CD4-positive, alpha-beta T cell (primary cell): ENCODE results near the gene DAND5. TPM values are rescaled to one million over a fixed set of nuclear protein-coding genes. Genes with fewer than 3 reads are reported as not detected.

Experiments used
- ATAC-seq: fragments of 200-7000 bp; cut with Tn5 transposase; one replicate; pipeline ENCODE4 v1.10.0; 2022; ENCODE audit warnings: mild to moderate bottlenecking; ENCODE audit not compliant: poor library complexity
- CTCF ChIA-PET: fragments of 350-600 bp; sonication (Branson Sonifier 250); formaldehyde crosslinking; loops from one replicate; lab custom pipeline; 2021; ENCODE audit warnings: antibody characterized with exemption, inconsistent platforms; lab: Charles Lee
- POLR2A ChIA-PET: fragments of 350-600 bp; sonication (Branson Sonifier 250); formaldehyde crosslinking; loops from one replicate; lab custom pipeline; 2021; ENCODE audit warnings: antibody characterized with exemption, inconsistent platforms; lab: Charles Lee
- DNase-seq, 14 experiments: peaks; one replicate each; pipeline ENCODE4 v3.0.0-alpha.2; 2013 to 2020; ENCODE audit warnings: mixed read lengths in 2 of 14
- H3K27ac ChIP-seq, 2 donors: one replicate each; pipeline versions ENCODE4 v1.5.1 to v1.7.0; 2013; ENCODE audit warnings: low read length in 2 of 2, low read depth in 1 of 2, mild to moderate bottlenecking in 1 of 2
- H3K27me3 ChIP-seq, 2 experiments: 1 replicate in 1 of 2; 2 replicates in 1 of 2; pipeline versions ENCODE4 v1.6.1 to v1.7.0; 2013; ENCODE audit warnings: low read length in 2 of 2, control low read depth in 1 of 2, mild to moderate bottlenecking in 1 of 2, moderate library complexity in 1 of 2; ENCODE audit not compliant: insufficient read depth in 2 of 2, control insufficient read depth in 1 of 2
- H3K36me3 ChIP-seq: one replicate; pipeline ENCODE4 v1.6.1; 2013; ENCODE audit warnings: low read length, control low read depth; ENCODE audit not compliant: insufficient read depth
- H3K4me1 ChIP-seq: one replicate; pipeline ENCODE4 v1.6.1; 2013; ENCODE audit warnings: low read length, control low read depth; ENCODE audit not compliant: insufficient read depth
- H3K4me3 ChIP-seq: one replicate; pipeline ENCODE4 v1.5.1; 2013; ENCODE audit warnings: mild to moderate bottlenecking, low read length, moderate library complexity
- H3K9me3 ChIP-seq, 2 experiments: 1 replicate in 1 of 2; 2 replicates in 1 of 2; pipeline versions ENCODE4 v1.6.1 to v1.7.0; 2013; ENCODE audit warnings: low read length in 2 of 2, mild to moderate bottlenecking in 2 of 2, control low read depth in 1 of 2, moderate library complexity in 1 of 2; ENCODE audit not compliant: control insufficient read depth in 1 of 2, insufficient read depth in 1 of 2
- H3K27ac Mint-ChIP-seq: one replicate; pipeline ENCODE4 v1.8.0; 2020; ENCODE audit warnings: mixed read lengths
- H3K27me3 Mint-ChIP-seq: one replicate; pipeline ENCODE4 v1.8.0; 2021; ENCODE audit warnings: mixed read lengths
- H3K36me3 Mint-ChIP-seq: one replicate; pipeline ENCODE4 v1.8.0; 2021; ENCODE audit warnings: low read depth, mixed read lengths
- H3K4me1 Mint-ChIP-seq: one replicate; pipeline ENCODE4 v1.8.0; 2021; ENCODE audit warnings: low read depth, mixed read lengths
- H3K4me3 Mint-ChIP-seq: one replicate; pipeline ENCODE4 v1.8.0; 2020; ENCODE audit warnings: mild to moderate bottlenecking, mixed read lengths
- H3K9me3 Mint-ChIP-seq: one replicate; pipeline ENCODE4 v1.8.0; 2020; ENCODE audit warnings: mixed read lengths
- intact Hi-C, 2 experiments: fragments of 100-400 bp; cut with DNase I in 1 of 2; cut with micrococcal nuclease in 1 of 2; formaldehyde crosslinking; loops; one replicate each; pipeline versions ENCODE4 v1.15.1 to v1.9.0; 2023 to 2025; cut with DNase I, micrococcal nuclease
- total RNA-seq, 174 experiments: library from RNA in 2 of 174; stranded (reverse) in 2 of 174; gene quantifications; one replicate each; pipeline ENCODE4 v1.2.3 and lab custom pipeline; 2021 to 2026
- TF ChIP-seq, protein P1 (sequence below): fragments of 200-600 bp; IDR thresholded peaks from one replicate; pipeline ENCODE4 v1.8.0; 2022; ENCODE audit warnings: antibody characterized with exemption, mild to moderate bottlenecking

Gene DAND5
- total RNA-seq, 2 experiments from 2014 or later: not detected

DNA sequence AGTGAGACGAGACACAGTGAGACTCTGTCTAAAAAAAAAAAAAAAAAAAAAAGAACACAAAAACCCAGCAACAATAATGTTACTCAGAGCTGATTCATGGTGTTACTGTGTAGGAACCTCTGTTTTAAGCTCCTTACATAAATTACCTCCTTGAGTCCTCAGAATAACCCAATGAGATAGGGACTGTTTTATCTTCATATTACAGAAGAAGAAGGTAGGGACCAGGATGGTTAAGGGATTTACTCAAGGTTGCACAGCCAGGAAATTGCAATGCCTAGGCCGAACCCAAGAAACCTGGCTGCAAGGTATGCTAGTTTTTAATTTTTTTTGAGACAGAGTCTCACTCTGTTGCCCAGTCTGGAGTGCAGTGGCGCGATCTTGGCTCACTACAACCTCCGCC is 1.5 kb upstream of the DAND5 start:
- Mint-ChIP-seq H3K36me3 (no peaks in the 10 kb centered on the region), H3K4me1 (peaks cover 9% of the 10 kb centered on the region), H3K27ac (no peak overlapping the region), H3K4me3 (no peak overlapping the region), H3K9me3 (no peaks in the 10 kb centered on the region), H3K27me3 (no peaks in the 10 kb centered on the region)
- no peaks in the 10 kb centered on the region for H3K36me3 ChIP-seq
- H3K4me3 ChIP-seq: no peak overlapping the region
- ATAC-seq: no peak
- DNase-seq: no peak
- intact Hi-C loops: no loop called here
- peaks cover 13% of the 10 kb centered on the region for H3K4me1 ChIP-seq
- H3K27ac ChIP-seq: no peak overlapping the region
- POLR2A ChIA-PET: interaction anchor here (0.8 kb wide), 1 partner anchor 38 kb away, joined by 3 read pairs; no protein-coding TSS in a partner anchor
- no peaks in the 10 kb centered on the region for H3K27me3 ChIP-seq
- CTCF ChIA-PET: interaction anchor here (0.6 kb wide), 1 partner anchor 134 kb away, joined by 4 read pairs; no protein-coding TSS in a partner anchor
- TF ChIP-seq, protein P1, sequence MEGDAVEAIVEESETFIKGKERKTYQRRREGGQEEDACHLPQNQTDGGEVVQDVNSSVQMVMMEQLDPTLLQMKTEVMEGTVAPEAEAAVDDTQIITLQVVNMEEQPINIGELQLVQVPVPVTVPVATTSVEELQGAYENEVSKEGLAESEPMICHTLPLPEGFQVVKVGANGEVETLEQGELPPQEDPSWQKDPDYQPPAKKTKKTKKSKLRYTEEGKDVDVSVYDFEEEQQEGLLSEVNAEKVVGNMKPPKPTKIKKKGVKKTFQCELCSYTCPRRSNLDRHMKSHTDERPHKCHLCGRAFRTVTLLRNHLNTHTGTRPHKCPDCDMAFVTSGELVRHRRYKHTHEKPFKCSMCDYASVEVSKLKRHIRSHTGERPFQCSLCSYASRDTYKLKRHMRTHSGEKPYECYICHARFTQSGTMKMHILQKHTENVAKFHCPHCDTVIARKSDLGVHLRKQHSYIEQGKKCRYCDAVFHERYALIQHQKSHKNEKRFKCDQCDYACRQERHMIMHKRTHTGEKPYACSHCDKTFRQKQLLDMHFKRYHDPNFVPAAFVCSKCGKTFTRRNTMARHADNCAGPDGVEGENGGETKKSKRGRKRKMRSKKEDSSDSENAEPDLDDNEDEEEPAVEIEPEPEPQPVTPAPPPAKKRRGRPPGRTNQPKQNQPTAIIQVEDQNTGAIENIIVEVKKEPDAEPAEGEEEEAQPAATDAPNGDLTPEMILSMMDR: no peak
- H3K9me3 ChIP-seq: no peaks in the 10 kb centered on the region

DNA sequence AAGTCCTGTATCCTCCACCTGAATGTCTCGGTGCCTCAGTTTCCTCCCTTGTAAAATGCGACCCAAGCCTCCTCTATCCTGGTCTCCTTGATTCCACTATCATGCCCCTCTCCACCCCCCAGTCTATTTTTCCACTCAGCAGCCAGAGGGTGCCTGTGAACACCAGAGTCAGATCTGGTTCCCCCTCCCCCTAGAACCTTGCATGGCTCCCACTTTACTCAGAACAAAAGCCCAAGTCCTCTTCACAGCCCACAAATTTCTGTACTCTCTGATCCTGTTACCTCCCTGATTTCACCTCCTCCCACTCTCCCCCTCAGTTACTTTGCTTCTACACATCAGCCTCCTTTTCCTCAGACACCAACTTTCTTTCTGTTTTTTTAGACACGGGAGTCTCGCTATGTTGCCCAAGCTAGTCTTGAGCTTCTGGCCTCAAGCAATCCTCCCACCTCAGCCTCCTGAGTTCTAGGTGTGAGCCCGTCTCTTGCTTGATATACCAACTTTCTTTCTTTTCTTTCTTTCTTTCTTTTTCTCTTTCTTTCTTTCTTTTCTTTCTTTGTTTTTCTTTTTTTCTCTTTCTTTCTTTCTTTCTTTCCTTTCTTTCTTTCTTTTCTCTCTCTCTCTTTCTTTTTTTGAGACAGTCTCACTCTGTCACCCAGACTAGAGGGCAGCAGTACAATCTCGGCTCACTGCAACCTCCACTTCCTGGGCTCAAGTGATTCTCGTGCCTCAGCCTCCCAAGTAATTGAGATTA is 869 bp downstream of the DAND5 start:
- Mint-ChIP-seq H3K27me3 (no peaks in the 10 kb centered on the region), H3K4me1 (peaks cover 4% of the 10 kb centered on the region), H3K36me3 (no peaks in the 10 kb centered on the region), H3K4me3 (no peak overlapping the region), H3K27ac (no peak overlapping the region), H3K9me3 (no peaks in the 10 kb centered on the region)
- no peaks in the 10 kb centered on the region for H3K9me3 ChIP-seq
- no peak overlapping the region for H3K27ac ChIP-seq
- H3K4me3 ChIP-seq: no peak overlapping the region
- intact Hi-C loops: no loop called here
- H3K27me3 ChIP-seq: peaks cover 0 to 4% of the 10 kb centered on the region in 2 experiments
- no peaks in the 10 kb centered on the region for H3K36me3 ChIP-seq
- CTCF ChIA-PET: no interaction called here
- ATAC-seq (no peak), DNase-seq (no peak)
- TF ChIP-seq, protein P1: no peak
- peaks cover 7% of the 10 kb centered on the region for H3K4me1 ChIP-seq
- POLR2A ChIA-PET: no interaction called here

DNA sequence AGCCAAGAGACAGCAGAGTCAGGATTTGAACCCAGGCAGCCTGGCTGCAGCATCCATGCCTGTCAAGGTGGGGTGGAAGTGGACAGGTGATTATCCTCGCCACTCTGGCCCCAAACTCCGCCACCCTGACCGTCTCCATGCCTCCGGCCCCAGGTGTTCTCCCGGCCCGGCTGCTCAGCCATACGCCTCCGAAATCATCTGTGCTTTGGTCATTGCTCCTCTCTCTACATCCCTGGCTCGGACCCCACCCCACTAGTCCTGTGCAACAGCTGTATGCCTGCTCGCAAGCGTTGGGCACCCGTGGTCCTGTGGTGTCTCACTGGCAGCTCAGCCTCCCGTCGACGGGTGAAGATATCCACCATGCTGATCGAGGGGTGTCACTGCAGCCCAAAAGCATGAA is 3.9 kb downstream of the DAND5 start:
- no peaks in the 10 kb centered on the region for H3K36me3 ChIP-seq
- Mint-ChIP-seq H3K27ac (no peak overlapping the region), H3K27me3 (peaks cover 12% of the 10 kb centered on the region), H3K4me1 (no peaks in the 10 kb centered on the region), H3K36me3 (no peaks in the 10 kb centered on the region), H3K4me3 (no peak overlapping the region), H3K9me3 (no peaks in the 10 kb centered on the region)
- TF ChIP-seq, protein P1: no peak
- CTCF ChIA-PET: no interaction called here
- intact Hi-C loops: no loop called here
- POLR2A ChIA-PET: no interaction called here
- no peak overlapping the region for H3K4me3 ChIP-seq
- peaks cover 7 to 8% of the 10 kb centered on the region in 2 experiments for H3K27me3 ChIP-seq
- no peak overlapping the region for H3K27ac ChIP-seq
- no peak for ATAC-seq
- H3K9me3 ChIP-seq: no peaks in the 10 kb centered on the region
- DNase-seq: no peak
- H3K4me1 ChIP-seq: no peaks in the 10 kb centered on the region
